Tibial nerve (tissue), 3 donors: Measurements from ENCODE around the gene HOXB4.

Experiments used
- POLR2A ChIP-seq, 2 donors: fragments of 450-650 bp; IDR thresholded peaks; one replicate each; pipeline ENCODE4 v1.6.1; 2017; ENCODE audit warnings: antibody characterized with exemption in 2 of 2, mild to moderate bottlenecking in 2 of 2, moderate library complexity in 2 of 2
- TF ChIP-seq, protein P1 (sequence below), 5 experiments: fragments of 200-600 bp in 3 of 5; fragments of 450-650 bp in 2 of 5; sonication (generic) in 3 of 5; IDR thresholded peaks; one replicate each; pipeline ENCODE4 v1.5.1; 2016 to 2019; ENCODE audit warnings: antibody characterized with exemption in 5 of 5, mild to moderate bottlenecking in 3 of 5, moderate library complexity in 2 of 5

DNA sequence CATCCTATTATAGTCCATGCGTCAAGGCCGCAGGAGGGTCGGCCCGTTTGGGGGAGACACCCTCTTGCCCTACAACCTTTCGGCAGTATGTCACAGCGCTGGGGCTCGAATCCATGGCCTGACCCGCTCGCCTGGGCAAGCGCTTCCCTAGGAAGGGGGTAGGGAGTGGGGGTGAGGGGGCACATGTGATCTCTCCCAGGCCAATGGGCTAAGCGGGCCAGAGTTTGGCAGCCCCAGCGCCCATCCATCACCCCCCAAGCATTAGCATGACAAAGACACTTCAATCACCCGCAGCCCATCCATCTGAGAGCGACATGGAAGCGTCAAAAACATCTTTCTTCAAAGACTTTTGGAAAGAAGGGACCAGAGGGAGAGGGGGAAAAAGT is 47.3 kb downstream of the HOXB4 start, which contains the start of gene HOXB1:
- TF ChIP-seq, protein P1, sequence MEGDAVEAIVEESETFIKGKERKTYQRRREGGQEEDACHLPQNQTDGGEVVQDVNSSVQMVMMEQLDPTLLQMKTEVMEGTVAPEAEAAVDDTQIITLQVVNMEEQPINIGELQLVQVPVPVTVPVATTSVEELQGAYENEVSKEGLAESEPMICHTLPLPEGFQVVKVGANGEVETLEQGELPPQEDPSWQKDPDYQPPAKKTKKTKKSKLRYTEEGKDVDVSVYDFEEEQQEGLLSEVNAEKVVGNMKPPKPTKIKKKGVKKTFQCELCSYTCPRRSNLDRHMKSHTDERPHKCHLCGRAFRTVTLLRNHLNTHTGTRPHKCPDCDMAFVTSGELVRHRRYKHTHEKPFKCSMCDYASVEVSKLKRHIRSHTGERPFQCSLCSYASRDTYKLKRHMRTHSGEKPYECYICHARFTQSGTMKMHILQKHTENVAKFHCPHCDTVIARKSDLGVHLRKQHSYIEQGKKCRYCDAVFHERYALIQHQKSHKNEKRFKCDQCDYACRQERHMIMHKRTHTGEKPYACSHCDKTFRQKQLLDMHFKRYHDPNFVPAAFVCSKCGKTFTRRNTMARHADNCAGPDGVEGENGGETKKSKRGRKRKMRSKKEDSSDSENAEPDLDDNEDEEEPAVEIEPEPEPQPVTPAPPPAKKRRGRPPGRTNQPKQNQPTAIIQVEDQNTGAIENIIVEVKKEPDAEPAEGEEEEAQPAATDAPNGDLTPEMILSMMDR (IDR thresholded peaks at IDR 0.05), result no peak
- no peak for TF ChIP-seq POLR2A (IDR thresholded peaks at IDR 0.05)
